Natural killer cell (primary cell): ENCODE results near the gene TMEM184A. TPM values are rescaled to one million over a fixed set of nuclear protein-coding genes. Genes with fewer than 3 reads are reported as not detected.
A peak's percentile ranks its signal among the peaks of the same experiment; 100 is the strongest.

Source experiments
- ATAC-seq, 3 donors: fragments of 150-1000 bp in 2 of 3; fragments of 200-7000 bp in 1 of 3; cut with Tn5 transposase; 1 replicate in 1 of 3; 2 replicates in 2 of 3; pipeline ENCODE4 v1.10.0; 2021; ENCODE audit warnings: mild to moderate bottlenecking in 2 of 3, moderate library complexity in 2 of 3
- DNase-seq, 2 donors: peaks; one replicate each; pipeline versions ENCODE4 v3.0.0 to v3.0.0-alpha.2; 2013 to 2021; ENCODE audit warnings: mixed read lengths in 1 of 2
- H3K27ac ChIP-seq: one replicate; pipeline ENCODE4 v1.5.1; 2013; ENCODE audit warnings: mild to moderate bottlenecking, low read length
- H3K27me3 ChIP-seq: one replicate; pipeline ENCODE4 v1.6.1; 2013; ENCODE audit warnings: low read length; ENCODE audit not compliant: control insufficient read depth, insufficient read depth
- H3K36me3 ChIP-seq: one replicate; pipeline ENCODE4 v1.6.1; 2013; ENCODE audit warnings: low read length; ENCODE audit not compliant: control insufficient read depth, insufficient read depth
- H3K4me1 ChIP-seq: one replicate; pipeline ENCODE4 v1.6.1; 2013; ENCODE audit warnings: low read length; ENCODE audit not compliant: control insufficient read depth, insufficient read depth
- H3K4me3 ChIP-seq: one replicate; pipeline ENCODE4 v1.5.1; 2013; ENCODE audit warnings: low read length
- H3K9me3 ChIP-seq: one replicate; pipeline ENCODE4 v1.6.1; 2013; ENCODE audit warnings: low read length; ENCODE audit not compliant: control insufficient read depth, insufficient read depth
- H3K27ac Mint-ChIP-seq, 2 donors: one replicate each; pipeline ENCODE4 v1.8.0; 2022; ENCODE audit warnings: mild to moderate bottlenecking in 2 of 2, mixed read lengths in 2 of 2, moderate library complexity in 1 of 2
- H3K27me3 Mint-ChIP-seq, 2 donors: one replicate each; pipeline ENCODE4 v1.8.0; 2022; ENCODE audit warnings: low read depth in 2 of 2, mixed read lengths in 2 of 2
- H3K36me3 Mint-ChIP-seq: one replicate; pipeline ENCODE4 v1.8.0; 2022; ENCODE audit warnings: mixed read lengths
- H3K4me1 Mint-ChIP-seq, 2 donors: one replicate each; pipeline ENCODE4 v1.8.0; 2022; ENCODE audit warnings: mixed read lengths in 2 of 2
- H3K4me3 Mint-ChIP-seq: one replicate; pipeline ENCODE4 v1.8.0; 2022; ENCODE audit warnings: mild to moderate bottlenecking, moderate library complexity, mixed read lengths
- H3K9me3 Mint-ChIP-seq, 2 donors: one replicate each; pipeline ENCODE4 v1.8.0; 2022; ENCODE audit warnings: mixed read lengths in 2 of 2
- CTCF ChIP-seq: fragments of 200-600 bp; IDR thresholded peaks from one replicate; pipeline ENCODE4 v1.8.0; 2022; ENCODE audit warnings: antibody characterized with exemption
- WGBS: methylation state at CpG from one replicate; pipeline ENCODE4 v1.1.7; 2013; ENCODE audit warnings: missing lambda C conversion rate; ENCODE audit not compliant: insufficient coverage; 5-methylcytosine and 5-hydroxymethylcytosine counted together
- intact Hi-C: fragments of 100-400 bp; cut with micrococcal nuclease; formaldehyde crosslinking; loops from one replicate; pipeline ENCODE4 v1.14.2; 2022
- total RNA-seq, 4 donors: library from RNA; stranded (reverse); fragments of 120-200 nt in 1 of 4; gene quantifications; one replicate each; pipeline versions ENCODE4 v1.2.3 to v1.2.4, GENCODE V29; 2013 to 2022

The TMEM184A gene
- total RNA-seq, 3 donors from 2014 or later (not counting 1 experiment from before 2014, with no cell fraction given), result 0.14 TPM; not detected in 2

DNA sequence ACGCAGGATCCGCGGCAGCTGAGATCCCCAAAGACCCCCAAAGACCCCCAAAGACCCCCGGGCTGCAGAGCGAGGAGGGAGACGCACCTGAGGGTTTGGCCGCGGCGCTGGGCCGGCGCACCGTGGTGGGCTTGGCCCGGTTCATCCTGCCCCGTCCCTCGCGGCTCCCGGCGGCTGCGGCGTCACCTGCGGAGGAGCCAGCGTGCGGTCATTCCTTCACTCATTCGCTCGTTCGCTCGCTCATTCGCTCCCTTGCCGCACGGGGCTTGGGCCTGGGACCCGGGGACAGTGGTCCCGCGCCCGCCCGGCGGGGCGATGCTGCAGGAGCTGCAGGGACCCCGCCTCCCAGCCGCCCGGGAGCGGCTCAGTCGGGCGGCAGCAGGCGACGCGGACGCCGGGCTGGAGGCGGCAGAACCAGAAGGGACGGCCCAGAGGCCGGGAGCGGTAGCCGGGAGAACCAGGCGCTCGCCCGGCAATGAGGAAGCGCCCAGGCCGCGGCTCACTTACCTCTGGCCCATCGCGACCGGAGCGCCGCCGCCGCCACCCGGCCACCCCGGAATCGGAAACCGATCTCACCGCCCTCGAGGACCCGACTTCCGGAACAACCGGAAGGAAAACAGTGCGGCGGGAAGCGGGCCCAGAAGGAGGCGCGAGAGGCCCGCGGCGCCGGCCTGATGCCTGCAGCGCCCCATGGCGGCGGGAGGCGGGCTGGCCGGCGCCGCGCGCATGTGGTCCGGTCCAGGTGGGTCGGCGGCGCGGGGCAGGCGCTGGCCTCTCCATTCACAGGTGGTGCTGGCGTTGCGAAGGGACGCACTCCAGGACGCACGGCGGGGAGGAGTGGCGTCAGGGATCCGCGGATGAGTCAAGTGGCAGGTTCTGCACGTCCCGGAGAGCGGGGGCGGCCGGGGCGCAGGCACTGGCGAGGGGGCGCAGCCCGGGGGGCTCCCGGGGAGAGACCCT, 51.9 kb downstream of the TMEM184A start, which contains the start of gene INTS1:
Gene INTS1, minus strand, starts transcription at position 574 of the 960 bp plus-strand sequence. Its CDS starts 429 bp downstream, at position 145.
- Mint-ChIP-seq H3K4me1 (peaks cover 27 to 42% of the 10 kb centered on the region in 2 donors), H3K27ac (peak within 1 kb of the TSS; percentile 56 to 72), H3K36me3 (no peaks in the 10 kb centered on the region), H3K27me3 (peaks cover 7 to 13% of the 10 kb centered on the region in 2 donors), H3K4me3 (peak within 1 kb of the TSS; percentile 89), H3K9me3 (no peaks in the 10 kb centered on the region)
- Histone ChIP-seq H3K9me3 (no peaks in the 10 kb centered on the region), H3K36me3 (peaks cover 12% of the 10 kb centered on the region), H3K27me3 (no peaks in the 10 kb centered on the region), H3K4me3 (peak within 1 kb of the TSS; percentile 63), H3K4me1 (peaks cover 36% of the 10 kb centered on the region), H3K27ac (no peak within 1 kb of the TSS)
- intact Hi-C loops, result no loop called here
- WGBS, result under 1% methylated on average over 110 of the region's 118 CpGs
- peak; percentile 87 for TF ChIP-seq CTCF
- DNase-seq (peak; percentile 86 to 94), ATAC-seq (peak; percentile 95 to 97 (median 97))

- DNase-seq, result no peak
- peaks cover 27 to 42% of the 10 kb centered on the region in 2 donors for H3K4me1 Mint-ChIP-seq
- no peaks in the 10 kb centered on the region for H3K9me3 Mint-ChIP-seq
- H3K27me3 Mint-ChIP-seq, result peaks cover 3 to 10% of the 10 kb centered on the region in 2 donors
- Histone ChIP-seq H3K9me3 (no peaks in the 10 kb centered on the region), H3K36me3 (peaks cover 12% of the 10 kb centered on the region), H3K4me3 (peak overlapping the region; percentile 63), H3K4me1 (peaks cover 36% of the 10 kb centered on the region), H3K27me3 (no peaks in the 10 kb centered on the region), H3K27ac (no peak overlapping the region)
- peak overlapping the region; percentile 89 for H3K4me3 Mint-ChIP-seq
- no peaks in the 10 kb centered on the region for H3K36me3 Mint-ChIP-seq
- intact Hi-C loops, result no loop called here
- no peak for TF ChIP-seq CTCF
- H3K27ac Mint-ChIP-seq, result peak overlapping the region; percentile 56 to 72
- 37% methylated on average over 24 of the region's 24 CpGs for WGBS
- ATAC-seq, result no peak
Measured at GRCh38 chr7:1503390-1503789, 52.6 kb downstream of the TMEM184A start.

DNA sequence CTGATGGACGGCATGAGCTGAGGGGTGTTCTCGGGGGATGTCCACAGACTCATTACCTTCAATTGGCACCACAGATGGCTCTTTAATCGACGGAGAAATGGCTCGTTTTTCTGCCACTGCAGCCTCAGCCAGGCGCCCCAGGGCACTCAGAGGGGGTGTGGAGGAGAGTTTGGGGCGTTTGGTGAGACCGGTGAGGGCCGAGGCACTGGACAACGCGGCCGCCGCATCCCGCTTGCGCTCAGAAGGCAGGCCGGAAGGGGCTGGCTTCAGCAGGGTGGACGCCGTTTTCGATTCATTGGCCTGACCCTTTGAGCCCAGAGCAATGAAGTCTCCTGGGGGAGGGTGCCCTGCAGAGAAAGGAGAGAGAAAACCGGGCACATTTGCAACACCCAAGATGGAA, 53.2 kb downstream of the TMEM184A start:
- intact Hi-C loops, result no loop called here
- Histone ChIP-seq H3K27ac (no peak overlapping the region), H3K4me3 (no peak overlapping the region), H3K27me3 (no peaks in the 10 kb centered on the region), H3K4me1 (peaks cover 36% of the 10 kb centered on the region), H3K9me3 (no peaks in the 10 kb centered on the region), H3K36me3 (peaks cover 17% of the 10 kb centered on the region)
- DNase-seq, result no peak
- no peak for ATAC-seq
- 91% methylated on average over 20 of the region's 20 CpGs for WGBS
- Mint-ChIP-seq H3K27me3 (peaks cover 0 to 9% of the 10 kb centered on the region in 2 donors), H3K27ac (peak overlapping the region; percentile 56 to 72), H3K36me3 (no peaks in the 10 kb centered on the region), H3K9me3 (no peaks in the 10 kb centered on the region), H3K4me1 (peaks cover 27 to 42% of the 10 kb centered on the region in 2 donors), H3K4me3 (peak overlapping the region; percentile 89)
- TF ChIP-seq CTCF, result no peak
